HTERT RPE-1 (cell line): ENCODE measurements around the gene PRRX1.

ENCODE experiments used
- in situ Hi-C: fragments of 300-500 bp; cut with MboI; formaldehyde crosslinking; loops from 4 replicates; pipeline ENCODE4 v1.14.3; 2020; ENCODE audit warnings: low sequenced_read_pairs

Gene PRRX1

DNA sequence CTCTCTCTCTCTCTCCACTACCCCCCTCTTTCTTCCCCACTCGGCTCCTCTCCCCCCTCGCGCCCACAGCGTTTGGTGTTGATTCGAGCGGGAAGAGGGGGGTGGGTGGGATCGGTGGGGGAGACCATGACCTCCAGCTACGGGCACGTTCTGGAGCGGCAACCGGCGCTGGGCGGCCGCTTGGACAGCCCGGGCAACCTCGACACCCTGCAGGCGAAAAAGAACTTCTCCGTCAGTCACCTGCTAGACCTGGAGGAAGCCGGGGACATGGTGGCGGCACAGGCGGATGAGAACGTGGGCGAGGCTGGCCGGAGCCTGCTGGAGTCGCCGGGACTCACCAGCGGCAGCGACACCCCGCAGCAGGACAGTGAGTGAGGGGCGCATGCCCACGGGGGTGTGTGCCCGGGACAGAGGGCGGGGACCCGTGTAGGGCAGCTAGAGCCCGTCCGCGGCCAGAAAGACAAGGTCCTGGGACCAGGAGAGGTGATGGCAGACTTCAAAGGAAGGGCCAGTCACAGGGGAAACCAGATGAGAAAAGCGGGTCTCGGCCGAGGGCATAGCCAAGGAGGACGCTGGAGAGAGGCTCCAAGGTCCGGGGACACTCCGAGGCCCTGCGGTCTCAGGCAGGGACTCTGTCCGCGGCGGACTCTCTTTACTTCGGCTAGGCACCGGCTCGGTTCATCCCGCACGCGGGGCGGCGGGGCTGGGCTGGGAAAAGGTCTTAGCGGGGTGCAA lies at the start of gene PRRX1:
Gene PRRX1, plus strand, starts transcription at position 39 of the 735 bp plus-strand sequence. Its CDS starts 88 bp downstream, at position 127.
- in situ Hi-C loops: no loop called here

DNA sequence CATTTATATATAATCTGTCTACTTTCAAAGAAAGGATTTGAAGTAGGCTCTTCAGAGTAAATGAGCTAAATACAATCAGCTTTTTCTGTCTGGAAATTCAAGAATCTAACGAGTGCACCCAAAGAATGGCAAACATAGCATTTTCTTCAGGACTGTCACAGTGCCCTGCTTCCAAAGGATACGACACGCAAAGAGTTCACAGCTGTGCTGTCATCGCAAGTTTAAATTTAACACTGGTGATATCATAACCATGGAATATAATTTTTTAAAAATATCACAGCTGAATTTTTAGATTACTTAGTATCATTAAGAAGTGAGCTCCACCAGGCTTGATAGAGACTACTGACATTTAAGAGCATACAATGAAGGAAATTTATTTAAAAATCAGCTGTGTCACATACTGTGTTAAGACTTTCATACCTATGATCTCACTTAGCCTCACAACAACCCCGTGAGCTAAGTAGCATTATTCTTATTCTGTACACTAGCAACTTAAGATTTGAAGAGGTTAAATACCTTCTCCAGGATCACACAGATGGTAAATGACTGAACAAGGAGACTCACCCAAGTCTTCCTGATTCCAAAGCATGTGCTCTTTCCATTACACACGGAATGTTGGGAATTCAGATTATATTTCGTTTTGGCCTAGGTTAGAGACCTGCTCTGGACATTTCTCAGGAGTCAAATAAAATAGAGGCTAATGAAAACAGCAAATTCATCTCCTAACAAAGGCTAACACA lies 46.2 kb upstream of the PRRX1 start:
- in situ Hi-C loops: no loop called here

DNA sequence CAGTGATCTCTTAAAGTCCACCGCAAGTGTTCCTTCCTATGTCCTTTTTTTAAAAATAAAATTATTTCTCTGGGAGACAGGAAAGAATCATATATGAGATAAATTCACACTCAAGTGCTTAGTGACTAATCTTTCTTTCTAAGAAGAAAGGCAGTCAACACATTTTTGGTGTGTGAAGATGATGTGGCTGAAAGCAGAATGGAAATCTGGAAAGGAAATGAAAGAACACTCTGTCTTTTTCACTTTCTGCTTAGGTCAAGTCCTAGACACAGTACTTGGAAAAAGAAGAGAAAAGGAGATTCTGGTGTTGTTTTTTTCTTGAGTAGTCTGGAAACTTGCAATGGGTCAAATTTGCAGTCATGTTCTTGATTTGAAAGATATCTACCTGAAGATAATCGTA lies 45.5 kb upstream of the PRRX1 start:
- in situ Hi-C loops: no loop called here

DNA sequence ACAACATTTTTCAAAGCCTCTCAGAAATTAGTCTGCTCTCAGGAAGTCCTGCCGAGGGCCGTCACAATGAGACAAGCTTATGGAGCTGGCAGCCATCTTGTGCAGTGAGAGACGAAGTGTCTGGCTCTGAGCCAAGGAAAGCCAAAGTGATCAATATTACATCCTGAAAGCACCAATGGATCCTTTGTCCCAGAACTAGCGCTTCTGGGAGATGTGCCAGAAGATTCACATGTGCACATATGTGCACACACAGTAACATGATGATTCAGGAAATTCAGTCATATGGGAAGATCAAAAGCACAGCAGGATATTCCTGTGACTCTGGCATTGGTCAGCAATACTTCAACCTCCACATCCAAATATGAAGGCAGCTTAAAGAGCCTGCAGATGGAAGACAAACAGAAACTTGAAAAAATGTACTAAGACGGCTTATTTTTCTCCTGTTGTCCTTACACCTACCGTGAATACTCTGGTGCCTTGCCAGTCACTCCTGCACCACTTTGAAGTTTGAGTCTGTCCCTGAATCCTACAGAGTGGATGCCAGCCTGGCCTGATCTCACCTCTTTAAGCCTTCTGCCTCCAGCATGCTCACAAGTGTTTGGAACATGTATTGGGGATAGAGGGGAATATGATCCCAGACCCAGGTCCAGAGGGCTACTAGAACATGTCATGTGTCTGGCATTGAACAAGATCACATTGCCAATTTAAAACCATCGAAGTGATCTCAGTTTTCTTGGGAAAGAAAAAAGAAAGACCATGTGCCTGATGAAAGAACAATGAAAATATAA lies 44.5 kb upstream of the PRRX1 start:
- in situ Hi-C loops: no loop called here

DNA sequence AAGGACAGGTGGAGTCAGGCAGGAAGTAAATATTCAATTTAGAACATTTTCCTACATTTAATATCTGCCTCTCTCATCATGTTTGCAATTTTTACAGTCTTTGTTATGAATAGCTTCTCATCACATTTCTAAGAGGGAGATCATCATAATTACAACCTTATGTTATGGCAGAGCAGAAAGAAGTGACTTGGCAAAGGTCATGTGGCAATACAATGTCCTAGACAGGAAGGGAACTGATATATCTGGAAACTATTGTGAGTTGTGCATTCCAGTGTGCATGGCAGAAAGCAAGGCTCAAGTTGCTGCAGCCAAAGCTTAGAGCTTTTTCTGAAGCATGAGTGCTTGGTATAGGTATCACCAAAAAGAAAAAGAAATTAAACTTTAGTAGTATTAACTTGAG lies 43.8 kb upstream of the PRRX1 start:
- in situ Hi-C loops: no loop called here

DNA sequence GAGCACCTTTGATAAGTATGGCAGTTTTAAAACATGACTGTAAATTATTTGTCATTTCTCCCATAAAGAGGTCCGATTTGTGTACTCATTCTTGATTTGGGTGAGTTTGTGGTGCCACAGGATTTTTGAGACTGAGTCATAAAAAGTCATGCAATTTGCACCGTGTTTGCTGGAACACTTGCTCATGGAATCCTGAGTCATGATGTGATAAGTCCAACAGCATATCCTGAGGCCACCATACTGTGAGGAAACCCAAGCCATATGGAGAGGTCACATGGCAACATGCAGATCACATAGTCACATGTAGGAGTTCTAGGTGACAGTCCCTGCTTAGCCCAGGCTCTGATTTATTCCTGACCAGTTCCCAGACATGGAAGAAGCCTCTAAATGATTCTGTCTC lies 40.8 kb upstream of the PRRX1 start:
- in situ Hi-C loops: no loop called here

DNA sequence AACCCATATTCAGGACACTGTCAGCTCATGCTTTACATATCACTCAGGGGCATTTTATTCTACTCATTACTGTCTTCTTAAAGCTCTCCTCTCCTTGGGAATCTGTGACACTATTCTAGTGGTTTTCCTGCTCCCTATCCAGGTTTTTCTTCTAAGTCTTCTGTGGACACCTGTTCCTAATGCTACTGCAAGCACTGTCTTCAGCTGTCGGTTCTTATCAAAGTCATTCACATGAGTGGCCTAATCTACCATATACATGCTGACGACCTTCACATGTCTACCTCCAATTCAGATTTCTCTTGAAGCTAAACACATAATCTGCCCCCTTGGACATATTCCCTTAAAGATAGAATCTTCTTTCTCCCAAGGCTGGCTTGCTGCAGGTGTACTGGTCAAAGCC lies 39.8 kb upstream of the PRRX1 start:
- in situ Hi-C loops: no loop called here

DNA sequence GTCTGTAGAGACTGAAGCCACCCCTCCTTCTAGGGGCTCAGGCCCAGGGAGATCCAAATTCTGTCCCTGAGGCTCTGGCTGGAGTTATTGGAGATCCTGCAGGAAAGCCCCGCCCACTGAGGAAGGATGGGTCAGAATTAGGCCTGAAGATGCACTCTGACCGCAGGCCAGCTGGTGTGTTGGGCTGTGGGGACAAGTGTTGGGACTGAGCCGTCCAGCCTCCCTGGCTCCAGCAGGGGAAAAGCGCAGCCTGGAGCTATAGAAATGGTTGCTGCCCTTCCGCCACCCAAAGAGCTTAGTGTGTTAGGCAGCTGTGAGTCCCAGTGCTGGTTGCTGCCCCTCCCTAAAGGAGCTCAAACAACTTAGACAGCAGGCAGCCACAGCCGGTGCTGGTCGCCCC lies 33.0 kb upstream of the PRRX1 start:
- in situ Hi-C loops: no loop called here

DNA sequence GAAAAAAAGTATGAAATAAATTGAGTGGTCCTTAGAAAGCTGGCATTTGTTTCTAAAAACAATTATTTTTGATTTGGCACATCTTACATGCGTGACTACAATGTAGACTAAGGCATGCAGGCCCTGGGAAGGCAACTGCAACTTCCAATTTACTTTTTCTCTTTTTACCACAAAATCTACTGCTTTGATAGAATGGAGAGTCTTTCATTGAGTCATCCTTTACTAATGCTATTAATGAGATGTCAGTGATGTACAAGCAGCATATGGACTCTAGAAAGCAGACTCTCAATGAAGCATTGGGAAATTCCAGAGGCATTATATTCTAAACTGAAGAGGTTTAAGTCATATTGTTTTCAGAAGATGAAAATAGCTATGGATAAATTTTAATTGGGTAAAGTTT lies 29.6 kb upstream of the PRRX1 start:
- in situ Hi-C loops: no loop called here

DNA sequence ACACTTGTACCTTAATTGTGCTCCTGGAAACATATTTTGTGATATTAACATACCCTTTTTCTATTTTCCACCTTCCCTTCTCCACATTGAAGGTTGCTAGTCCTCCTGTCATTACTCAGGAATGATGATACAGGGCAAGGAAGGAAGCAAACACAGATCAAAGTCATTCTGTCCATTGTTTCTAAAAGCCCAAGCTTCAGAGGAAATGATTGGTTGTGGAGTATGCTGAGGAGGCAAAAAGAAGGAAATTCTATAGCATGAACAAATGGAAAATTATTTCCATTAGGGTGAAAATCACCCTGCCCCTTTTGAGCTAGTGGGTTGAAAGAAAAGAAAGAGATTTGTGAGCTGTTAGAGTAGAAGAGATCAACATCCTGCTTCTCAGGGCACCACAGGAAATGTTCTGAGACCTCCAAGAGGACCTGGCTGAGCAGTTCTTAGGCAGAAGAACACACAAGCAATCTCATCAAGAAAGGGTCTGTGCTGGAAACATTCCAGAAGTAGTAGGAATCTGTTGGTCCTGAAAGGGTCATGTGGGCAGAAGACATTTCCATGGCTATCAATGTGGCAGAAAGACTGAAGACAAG lies 29.0 kb upstream of the PRRX1 start:
- in situ Hi-C loops: no loop called here

DNA sequence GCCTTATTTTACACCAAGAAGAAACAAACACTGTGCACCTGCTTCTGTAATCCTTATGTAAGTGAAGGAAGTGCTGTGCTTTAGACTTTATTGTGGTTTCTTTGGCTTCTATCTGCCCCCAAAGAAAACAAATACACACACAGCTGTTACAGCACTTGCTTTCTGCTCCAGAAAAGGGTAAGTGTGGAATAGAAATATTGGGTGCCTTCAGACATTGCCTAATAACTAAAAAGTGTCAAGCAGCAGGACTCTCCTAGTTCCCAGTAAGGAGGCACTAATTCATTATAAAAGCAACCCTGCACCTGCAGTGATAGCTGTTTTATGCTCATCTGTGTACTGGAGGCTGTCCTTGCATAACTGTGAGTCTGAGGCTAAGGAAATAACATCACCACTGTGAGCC lies 23.4 kb upstream of the PRRX1 start:
- in situ Hi-C loops: no loop called here

DNA sequence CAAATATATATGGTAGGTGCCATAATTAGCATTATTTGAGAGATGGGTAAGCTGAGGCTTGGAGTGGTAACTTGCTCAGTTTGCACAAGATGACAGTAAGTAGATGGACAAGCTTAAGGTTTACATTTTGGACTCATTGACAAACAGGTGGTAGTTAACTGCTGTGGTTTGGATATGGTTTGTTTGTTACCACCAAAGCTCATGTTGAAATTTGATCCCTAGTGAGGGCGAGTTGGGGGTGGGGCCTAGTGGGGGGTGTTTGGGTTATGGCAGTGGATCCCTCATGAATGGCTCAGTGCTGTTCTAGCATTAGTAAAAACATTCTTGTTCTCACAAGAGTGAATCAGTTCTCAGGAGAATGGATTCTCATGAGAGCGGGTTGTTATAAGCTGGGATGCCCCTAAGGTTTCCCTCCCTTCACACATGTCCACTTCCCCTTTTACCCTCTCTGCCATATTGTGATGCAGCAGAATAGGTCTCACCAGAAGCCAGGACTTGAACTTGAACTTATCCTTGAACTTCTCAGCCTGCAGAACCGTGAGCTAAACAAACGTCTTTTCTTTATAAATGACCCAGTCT lies 6.6 kb upstream of the PRRX1 start:
- in situ Hi-C loops: no loop called here

DNA sequence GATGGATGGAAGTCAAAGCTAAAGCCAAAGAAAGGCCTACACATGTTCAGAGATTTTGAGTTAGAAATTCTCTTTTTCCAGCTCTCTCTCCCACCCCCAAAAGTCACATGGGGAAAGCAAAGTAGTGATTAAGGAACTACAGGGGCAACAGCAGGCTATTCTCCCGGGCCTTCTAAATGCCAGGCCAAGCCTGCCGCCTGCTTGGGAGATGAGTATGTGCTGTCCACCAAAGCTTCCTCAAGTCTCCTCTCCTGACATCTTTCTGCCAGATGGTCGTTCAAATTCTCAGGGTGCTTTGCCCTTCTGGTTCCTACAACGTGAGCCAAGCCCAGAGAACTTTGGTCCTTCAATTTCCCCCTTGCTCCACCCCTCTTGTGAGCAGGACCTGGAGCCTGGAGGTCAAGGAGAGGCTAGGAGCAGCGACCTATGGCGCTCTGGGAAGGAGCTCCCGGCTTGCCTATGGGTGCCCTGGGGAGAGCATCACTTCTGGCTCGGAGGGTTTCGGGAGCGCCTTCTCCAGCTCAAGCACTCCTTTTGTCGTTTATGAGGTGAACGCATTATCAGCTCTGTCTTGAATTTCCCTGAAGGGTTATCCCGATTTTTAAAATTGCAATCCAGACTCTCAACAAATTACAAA lies 4.4 kb upstream of the PRRX1 start:
- in situ Hi-C loops: no loop called here

DNA sequence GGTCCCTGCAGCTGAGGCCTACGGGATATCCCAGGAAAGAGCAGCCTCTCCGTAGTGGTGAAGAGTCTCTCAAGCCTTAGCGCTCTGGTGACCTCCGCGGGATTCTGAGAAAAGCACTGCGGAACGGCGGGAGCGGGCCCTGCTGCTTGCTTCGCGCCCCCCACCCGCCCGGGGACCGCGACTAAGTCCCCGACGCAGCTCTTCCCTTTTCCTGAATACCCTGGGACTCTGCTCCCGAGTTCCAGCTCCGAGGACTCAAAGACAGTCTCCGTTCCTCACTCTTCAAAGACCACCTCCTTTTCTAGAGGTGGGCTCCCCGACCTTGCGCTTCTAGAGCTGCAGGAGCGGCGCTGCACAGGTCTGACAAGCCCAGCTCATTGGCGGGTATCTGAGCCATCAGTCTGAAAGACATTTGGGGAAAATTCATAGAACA lies 3.6 kb upstream of the PRRX1 start:
- in situ Hi-C loops: no loop called here

DNA sequence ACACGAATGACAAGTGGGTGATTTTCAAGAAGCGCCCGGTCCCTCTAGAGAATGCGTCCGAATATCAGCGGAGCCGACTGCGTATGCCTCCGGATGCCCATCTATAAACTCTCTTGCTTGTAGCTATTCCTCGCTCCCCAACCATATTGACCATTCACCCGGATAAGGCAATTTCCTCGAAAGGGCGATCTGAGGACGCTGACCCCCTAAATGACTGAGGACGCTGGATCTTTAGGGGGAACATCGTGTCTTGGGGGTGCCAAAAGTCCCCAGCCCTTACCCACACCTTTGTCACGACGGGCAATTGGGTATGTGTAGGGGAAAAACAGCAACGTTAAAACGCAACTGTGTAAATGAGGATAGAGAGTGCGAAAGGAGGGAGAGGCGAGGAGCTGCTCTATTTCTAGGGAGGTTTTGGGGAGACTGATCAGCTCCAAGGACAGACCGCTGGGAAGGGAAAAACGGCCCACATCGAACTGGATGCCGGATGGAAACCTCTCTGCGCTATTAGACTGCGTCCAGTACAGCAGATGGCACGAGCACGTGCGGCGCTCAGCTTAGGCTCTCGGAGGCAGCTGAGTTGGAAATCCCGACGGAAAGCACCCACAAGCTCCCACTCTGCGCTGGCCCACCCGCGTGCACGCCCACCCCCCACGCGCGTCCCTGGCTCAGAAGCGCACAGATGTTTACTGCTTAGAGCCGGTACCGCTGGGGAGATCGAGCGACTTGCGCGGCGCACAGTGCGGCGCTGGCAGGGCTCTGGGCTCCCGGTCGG lies 2.9 kb upstream of the PRRX1 start:
- in situ Hi-C loops: no loop called here

DNA sequence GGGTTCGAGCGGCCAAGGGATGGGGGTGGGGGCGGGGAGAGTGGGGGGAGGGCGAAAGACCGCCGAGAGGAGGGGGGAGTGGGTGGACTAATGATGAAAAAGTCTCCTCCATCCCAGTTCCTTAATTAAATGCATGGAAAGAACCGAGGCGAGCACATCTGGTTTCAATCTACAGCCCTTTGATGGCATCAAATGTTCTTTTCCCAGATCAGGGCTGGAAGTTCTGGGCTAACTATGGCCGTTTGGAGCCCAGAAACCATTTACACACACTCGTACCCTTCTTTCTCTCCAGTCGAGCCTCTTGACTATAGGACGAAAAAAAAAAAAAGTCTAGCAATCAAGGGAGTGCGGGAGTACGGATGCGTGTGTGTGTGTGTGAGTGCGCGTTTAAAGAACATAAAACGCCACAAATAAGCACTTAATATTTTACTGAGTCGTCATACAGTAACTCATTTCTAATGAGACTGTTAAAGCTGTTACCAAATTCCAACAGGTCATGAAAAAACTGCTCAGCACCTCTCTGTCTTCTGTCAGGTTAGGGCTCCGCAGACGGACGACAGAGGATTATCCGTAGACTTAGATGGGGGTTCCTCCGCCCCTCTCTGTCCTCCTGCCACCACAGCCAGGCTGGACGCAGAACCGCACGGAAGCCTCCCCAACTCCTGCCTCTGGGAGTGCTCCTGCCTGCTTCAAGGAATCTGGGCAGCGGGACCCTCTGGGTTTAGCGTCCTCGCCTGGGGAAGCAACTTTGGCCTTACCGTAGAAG lies 2.1 kb upstream of the PRRX1 start:
- in situ Hi-C loops: no loop called here

DNA sequence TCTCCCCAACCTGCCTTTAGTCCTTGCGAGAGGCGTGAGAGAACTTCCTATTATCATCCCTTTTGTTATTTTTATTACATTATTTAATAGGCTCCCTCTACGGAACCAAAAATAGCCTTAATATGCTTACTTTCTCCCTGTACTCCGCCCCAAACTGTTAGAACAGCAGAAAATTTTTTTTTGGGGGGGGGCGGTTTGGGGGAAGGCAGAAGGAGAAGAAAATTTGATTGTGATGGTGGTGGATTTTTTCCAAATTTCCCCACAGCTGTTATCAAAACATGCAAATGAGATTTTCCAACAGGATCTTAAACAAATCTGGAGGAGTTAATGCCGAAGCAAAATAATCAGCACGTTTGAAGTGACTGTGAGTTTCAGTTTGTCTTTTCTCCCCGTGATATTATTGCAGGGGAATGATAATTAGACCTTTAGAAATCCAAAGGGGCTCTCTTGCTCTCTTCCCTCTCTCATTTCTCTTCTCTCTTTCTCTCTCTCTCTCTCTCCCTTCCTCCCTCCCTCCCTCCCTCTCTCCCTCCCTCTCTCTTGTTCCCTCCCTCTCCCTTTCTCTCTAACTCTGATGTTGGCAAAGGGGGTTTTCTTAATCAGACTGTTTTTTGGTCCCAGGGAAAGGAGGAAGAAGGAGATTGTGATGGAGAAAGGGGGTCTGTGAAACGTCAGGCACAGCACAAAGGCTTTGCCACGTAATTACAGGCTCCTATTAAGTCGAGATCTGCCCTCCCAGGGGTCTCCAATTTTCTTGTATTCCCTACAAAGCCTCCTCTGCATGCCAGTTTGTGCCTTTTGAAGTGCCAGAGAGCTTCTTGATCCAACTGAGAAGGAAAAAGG lies 1.1 kb upstream of the PRRX1 start:
- in situ Hi-C loops: no loop called here
